NCI-H146 treated with DMSO at 0.1 percent for 48 hours (cell line): ENCODE results near the gene TET2.

Source experiments
- DNase-seq: peaks from one replicate; lab custom pipeline; 2025; ENCODE audit not compliant: unreplicated experiment; lab: John Stamatoyannopoulos, UW

TET2 gene

DNA sequence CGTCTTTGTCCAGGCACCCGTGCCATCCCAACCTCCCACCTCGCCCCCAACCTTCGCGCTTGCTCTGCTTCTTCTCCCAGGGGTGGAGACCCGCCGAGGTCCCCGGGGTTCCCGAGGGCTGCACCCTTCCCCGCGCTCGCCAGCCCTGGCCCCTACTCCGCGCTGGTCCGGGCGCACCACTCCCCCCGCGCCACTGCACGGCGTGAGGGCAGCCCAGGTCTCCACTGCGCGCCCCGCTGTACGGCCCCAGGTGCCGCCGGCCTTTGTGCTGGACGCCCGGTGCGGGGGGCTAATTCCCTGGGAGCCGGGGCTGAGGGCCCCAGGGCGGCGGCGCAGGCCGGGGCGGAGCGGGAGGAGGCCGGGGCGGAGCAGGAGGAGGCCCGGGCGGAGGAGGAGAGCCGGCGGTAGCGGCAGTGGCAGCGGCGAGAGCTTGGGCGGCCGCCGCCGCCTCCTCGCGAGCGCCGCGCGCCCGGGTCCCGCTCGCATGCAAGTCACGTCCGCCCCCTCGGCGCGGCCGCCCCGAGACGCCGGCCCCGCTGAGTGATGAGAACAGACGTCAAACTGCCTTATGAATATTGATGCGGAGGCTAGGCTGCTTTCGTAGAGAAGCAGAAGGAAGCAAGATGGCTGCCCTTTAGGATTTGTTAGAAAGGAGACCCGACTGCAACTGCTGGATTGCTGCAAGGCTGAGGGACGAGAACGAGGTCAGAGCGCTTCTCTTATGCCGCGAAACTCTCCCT lies at the start of gene TET2:
Gene TET2 (plus strand): TSS at position 601 of the 740 bp plus-strand sequence. CDS start 87,067 bp downstream, outside the sequence.
- DNase-seq, result peak; percentile 23

DNA sequence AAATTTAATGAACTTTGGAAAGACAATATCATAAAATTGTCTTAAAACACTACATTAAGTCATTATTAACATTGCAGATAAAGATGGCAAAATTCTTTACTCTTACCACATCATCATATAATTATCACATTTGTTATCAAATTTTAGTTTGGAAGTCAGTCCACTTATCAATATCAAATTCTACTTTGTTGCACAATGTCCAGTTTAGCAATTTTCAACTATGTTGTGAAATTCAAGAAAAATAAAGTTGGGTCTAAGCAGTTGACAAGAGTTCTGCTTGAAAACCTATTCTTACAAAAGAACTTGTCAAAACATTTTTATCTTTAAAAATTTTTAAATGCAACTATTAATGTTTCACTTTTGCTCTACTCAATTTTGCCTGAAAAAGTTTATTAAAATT lies 44.7 kb upstream of the TET2 start:
- no peak for DNase-seq

DNA sequence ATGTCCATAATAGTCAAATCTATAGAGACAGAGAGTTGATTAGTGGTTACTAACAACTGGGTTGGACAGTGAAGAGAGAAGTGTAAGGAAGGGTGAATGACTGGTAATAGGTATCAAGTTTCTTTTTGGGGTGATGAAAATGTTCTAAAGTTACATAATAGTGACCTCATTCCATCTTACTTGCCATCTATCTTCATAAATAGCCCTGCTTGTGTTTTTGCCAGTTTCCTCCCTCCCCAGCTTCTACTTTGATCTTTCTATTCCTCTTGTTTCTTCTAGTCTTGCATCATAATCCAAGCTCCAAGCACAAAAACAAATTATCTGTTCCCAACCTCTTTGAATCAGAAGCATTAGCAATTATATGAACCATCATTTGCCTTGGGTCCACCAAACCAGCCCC lies 40.2 kb upstream of the TET2 start:
- no peak for DNase-seq

DNA sequence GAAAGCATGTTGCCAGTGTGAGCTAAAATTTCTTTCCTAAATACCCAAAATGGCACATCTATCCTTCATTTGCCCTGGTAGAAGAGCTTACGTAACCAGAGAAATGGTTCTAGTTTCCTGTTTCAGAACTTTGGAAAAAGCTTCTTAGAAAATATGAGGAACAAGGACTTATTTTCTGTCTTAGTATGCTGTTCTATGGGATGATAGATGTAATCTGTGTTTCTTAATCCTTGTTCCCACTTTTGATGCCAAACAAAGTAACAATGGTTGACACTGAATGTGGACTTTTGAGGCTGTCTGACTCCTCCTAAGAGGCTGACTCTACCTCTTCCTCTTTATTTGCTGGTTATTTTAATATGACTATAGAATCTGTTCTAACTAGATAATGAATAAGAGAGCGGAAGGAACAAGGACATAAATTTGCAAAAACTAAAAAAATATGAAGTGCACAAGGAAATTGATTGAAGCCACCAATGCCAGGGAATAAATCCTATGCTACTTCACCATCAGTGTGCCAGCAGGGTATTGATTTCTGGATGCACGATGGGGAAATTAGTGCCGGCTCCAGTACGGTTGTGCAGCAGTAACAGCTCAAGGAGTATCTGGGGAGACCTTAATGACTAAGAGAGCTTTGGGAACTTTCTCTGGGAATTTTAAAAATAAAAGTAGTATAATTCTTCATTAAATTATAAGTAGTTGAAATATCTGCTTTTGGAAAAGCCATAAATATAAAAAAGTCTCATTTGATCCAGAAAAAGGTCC lies 39.4 kb upstream of the TET2 start:
- DNase-seq, result no peak

DNA sequence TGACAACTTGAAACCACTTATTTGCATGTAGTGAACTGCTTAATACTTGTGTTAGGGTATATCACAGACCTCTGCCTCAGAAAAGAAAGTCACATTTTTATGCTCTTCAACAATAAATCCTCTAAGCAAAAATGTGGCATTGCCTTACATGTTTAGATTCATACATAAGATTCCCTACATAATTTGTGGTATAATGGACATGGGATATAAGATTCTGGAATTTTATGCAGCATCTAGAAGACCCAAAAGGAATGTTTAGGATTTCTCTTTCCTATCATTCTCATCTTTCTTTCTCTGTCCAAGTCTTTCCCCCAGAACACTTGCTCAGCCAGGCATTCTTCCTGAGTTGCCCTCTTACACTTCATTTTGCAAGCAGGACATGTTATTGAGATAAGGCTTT lies 37.7 kb upstream of the TET2 start:
- DNase-seq, result no peak

DNA sequence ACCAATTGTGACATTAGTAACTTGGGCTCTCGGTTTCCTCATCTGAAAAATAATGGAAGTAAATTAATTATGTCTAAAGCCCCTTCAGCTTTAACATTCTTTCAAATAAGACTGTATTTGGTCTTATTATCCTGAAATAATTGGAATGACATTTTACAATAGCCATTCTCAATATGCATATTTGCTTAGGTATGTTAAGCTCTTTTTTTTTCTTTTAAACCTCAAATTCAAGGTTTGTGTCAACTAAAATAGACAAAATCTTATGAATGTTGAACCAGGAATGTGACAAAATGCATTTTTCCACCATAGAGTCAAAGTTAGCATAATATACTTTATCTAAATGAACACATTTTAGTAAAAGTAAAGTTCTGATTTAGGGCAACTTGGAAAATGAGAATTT lies 34.4 kb upstream of the TET2 start:
- no peak for DNase-seq

DNA sequence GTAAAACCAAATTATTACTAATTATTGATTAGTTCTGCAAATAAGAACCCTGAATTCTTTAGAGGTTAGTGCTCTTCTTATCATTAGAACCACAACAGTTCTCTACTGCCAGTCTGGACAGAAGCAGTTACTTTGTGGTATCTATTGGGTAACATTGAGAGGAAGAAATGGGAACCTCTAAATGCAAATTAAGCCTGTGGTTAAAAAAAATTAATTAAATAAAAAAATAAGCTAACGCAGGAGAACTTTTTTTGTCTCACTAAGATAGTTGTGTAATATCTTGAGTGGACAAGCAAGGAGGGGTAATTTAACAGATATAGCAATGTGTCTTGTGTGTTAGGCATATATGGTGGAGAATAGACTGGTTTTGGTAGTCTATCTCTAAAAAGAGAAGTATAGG lies 32.9 kb upstream of the TET2 start:
- DNase-seq, result no peak

DNA sequence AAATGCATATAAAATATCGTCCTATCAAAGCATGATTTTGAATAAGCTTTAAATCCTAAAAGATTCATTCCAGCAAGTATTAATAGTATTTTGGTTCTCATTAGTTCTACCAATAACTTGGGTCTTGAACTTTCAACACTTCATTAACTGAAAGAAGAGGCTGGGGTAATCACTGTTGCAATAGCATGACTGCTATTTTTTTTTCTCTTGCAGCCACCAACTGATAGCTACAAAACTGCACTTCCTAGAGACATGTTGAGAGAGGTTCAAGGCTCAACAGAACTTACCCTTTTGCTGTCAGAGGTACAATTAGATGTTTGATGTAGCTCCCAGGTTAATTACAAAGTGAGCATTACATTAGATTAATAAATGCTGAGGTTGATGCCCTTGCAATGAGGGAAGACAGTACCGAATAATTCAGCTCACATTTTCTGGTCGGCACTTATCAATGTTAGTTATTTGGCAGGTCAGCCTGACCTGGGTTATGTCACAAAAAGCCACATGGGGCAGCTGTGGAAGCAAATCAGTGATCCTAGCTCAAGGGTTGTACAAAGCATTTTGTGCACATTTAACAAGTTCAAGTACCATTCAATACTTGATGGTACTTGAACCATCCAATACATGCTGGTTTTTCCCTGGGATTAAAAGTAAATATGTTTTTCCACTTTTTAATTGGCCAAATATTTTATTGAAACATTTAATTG lies 29.9 kb upstream of the TET2 start:
- DNase-seq, result no peak

DNA sequence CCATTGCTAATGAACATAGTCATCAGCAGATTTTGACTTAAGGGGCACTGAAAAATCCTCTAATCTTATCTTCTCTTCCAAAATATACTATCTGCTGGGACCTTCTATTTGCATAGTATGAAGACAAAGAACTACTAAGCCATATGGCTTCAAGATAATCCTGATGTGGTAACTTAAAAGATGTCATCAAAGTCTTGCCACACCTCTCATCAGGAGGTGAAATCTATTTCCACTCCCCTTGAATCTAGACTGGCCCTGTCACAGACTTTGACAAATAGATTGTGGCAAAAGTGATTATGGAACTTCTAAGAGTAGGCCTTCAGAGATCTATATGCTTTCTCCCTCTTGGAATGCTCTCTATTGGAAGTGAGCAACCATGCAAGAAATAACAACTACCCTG lies 27.3 kb upstream of the TET2 start:
- DNase-seq, result no peak

DNA sequence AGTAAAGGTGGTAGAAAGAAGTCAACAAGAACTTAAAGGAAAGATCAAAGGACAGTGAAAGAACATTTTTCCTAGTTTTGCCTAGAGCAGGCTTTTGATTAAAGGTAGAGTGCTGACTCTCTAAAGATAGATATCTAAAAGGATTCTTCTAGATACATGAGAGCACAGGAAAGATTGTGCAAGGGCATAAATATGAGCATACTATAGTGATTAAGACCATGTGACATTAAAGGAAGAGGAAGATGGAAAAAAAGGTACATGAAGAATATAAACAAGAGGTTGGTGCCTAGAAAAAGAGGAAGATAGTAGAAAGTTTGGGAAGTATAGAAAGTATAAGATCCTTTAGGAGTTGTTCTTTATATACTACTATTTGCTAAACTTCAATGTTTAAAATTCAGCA lies 26.1 kb upstream of the TET2 start:
- DNase-seq, result no peak

DNA sequence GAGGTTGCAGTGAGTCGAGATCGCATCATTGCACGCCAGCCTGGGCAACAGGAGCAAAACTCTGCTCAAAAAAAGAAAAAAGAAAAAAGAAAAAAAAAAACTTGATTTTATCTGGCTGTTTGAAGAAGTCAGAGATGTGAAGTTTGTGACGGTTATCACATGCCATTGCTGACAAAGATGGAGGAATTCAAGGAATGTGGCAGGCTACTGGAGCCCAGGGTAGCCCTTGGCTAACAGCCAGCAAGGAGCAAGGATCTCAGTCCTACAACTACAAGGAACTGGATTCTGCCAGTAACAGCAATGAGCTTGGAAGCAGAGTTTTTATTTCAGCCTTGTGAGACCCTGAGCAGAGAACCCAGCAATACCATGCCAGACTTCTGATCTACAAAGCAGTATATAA lies 24.3 kb upstream of the TET2 start:
- no peak for DNase-seq

DNA sequence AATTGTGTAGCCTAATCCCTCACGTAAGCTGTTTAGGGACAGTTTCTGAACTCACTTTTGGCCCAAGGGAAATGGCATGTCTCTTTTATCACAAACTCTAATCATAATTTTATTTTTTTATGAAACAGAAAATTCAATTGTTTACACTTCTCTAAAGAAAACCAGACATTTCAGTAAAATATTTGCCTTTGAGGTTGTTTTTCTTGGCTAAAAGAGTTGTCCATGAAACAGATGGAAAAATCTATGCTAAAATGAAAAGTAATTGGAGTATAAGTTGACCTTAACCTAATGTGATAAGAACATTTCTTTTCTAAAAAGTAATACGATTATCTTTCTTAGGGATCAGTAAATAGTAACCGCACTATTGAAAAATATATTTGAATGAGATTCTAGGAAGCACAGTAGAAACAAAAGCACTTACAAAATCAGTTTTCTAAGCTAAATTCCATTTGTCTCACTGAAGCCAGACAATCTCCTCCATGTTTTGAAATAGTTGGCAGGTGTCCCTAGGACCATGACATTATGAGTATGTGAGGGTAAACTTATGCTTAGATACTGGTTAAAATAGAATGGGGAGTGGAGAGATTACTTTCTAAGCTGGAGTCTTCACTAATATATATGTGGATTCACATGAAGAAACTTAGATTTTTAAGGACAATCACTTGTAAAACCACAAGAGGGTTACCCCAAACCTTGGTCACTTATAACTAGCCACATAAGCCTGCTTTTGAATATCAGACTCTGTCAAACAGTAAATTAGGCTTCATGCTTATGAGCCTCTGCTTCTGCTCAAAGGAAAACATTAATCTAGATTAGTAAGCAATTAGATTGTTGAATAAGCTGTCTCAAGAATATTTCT lies 20.1 kb upstream of the TET2 start:
- no peak for DNase-seq

DNA sequence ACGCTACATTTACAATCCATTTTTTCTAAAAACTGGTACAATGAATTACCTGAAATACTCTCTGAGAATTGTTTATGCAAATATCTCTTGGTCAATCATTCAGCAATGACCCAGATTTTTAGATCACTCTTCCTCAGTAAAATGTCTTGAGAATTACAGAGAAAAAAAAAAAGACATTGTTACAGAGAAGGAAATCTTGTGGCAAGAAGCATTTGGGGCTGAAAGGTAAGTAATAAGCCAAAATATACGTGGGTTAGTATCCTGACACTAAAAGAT lies 19.6 kb upstream of the TET2 start:
- DNase-seq, result no peak

DNA sequence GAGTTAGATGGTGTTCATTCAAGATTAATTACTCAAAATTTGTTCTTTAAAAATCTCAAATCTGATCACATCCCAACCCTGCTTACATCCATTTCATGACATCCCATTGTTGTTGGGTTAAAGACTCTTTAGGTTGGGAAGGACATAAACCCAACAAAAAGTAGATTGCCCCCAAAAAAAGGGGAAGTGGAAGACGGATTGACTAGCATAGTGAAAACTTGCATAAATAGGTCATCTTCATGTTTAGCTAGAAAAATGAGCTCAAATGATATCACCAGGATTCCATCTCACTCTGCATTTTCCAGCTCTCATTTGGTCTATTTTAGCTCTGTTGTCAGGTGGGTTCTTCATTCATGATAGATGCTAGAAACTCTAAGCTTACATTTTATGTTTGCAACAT lies 18.5 kb upstream of the TET2 start:
- no peak for DNase-seq

DNA sequence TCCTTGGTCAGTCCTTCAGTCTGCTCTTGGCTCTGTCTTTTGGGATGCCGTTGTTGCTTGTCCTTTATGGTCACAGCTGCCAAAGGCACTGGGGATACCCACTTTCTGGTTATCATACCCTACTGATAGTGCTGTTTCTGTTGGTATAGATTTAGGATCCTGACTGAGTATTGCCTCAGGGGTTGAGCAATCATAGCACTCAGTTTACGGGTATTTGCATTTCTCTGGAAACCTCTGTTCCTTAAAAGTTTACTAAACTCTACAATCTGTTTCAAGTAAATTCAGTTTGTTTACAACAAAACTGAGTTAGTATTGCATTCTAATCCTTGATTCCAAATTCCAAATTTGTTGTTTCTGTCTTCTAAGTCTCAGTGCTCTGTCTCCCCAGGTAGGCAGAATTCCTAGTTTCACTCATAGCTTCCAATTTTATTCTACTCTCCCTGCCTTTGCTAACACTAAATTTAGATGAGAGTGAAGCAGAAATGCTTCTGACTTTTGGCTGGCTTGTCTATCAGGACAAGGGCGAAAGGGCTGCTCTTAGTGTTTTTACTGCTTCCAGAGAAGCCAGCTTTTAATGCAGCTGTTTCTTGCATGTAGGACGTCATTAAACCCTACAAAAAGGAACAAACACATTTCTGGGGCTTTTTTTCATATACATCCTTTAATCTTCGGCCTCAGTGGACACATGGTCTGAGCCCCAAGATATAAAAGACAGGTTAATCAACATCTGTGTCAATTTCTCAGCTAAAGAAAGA lies 17.2 kb upstream of the TET2 start:
- DNase-seq, result no peak

DNA sequence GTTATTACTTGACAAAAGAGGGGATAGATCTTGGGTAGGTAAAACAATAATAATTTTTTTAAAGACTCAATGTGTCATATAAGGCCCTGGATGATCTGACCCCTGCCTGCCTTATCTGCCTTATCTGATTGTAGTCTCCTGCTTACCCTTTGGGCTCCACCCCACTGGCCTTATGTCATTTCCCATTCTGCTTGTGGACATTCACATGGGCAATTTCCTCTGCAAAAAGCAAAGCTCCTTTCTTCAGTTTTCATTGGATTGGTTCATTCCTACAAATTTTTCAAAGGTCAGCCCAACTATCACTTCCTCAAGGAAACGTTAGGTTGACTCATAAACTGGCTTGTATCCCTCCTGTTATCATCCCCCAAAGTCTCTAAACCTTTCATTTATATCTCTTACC lies 15.7 kb upstream of the TET2 start:
- DNase-seq, result no peak

DNA sequence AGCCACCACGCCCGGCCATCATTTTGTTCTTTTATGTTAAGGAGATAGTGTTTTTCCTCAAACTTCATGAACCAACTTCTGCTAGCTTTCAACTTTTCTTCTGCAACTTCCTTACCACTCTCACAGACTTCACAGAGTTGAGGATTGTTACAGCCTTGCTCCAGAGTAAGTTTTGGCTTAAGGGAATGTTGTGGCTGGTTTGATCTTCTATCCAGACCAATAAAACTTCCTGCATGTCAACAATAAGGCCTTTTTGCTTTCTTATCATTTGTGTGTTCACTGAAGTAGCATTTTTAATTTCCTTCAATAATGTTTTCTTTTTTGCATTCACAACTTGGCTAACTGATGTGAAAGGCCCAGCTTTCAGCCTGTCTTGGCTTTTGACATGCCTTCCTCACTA lies 12.7 kb upstream of the TET2 start:
- DNase-seq, result no peak

DNA sequence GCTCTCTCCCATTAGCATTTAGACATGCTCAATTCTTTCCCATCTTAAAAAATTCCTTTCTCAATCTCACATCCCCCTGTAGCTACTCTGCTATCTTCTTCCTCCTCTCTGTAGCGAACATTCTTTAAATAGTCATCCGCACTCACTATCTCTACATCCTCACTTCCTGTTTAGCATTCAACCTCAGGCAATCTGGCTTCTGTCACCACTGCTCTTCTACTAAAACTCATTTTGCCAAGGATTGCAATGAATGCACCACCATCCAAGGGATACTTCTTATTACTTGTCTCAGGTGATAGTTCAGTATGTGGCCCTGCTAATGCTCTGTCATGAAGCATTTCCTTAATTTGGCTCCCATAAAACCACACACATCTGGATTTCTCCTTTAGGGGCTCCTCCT lies 10.9 kb upstream of the TET2 start:
- DNase-seq, result no peak

DNA sequence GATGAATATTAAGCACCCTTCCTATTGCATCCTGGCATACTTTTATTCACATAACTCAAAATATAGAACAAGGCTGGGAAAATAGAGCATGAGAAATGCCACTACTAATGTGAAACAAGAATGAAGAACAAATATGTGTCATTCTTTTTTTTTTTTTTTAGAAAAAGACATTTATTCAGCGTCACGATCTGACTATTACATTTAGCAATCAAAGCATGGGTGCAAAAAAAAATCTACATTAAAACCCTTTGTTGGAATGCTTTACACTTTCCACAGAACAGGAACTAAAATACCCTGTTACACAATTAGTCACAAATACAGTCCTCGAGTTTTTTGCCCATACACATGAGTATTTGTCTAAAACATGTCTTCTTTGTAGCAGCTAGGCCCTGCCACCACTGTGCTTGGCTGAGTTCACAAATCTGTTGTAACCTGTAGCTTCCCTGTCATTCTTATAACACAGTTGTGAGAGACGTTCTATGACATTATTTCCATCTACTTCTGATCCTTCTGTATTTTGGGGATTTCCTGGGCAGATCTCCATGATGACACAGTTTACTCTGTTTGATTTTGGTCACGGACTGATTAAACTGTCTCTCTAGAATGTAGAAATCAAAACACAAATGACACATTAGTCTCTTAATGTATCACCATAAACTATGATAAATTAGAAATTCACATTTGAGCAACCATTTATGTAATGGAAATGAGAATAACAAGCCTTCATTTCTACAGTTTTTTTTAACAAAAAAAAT lies 9.4 kb upstream of the TET2 start:
- DNase-seq, result no peak

DNA sequence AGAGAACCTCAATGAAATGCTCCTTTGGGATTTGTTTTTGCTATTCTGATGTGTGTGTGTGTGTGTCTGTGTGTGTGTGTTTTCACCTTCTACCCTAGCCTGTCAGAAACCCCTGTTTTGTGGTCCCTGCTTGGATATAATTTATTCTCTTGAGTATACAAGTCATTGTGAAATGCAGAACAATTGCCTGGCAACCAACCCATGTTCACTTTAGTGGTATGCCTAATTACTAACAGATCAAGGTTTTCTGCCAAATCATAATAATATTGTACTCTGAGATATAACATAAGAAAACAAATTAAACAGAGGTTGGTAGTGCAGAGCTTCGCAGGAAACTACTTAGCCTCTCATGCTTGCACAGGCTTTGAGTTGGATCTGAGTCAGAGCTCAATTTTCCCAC lies 7.0 kb upstream of the TET2 start:
- no peak for DNase-seq
